Lower lobe of right lung (tissue), 2 donors: Measurements from ENCODE around the gene ZNF365. TPM values are rescaled to one million over a fixed set of nuclear protein-coding genes. Genes with fewer than 3 reads are reported as not detected.

Source experiments
- ATAC-seq, 2 donors: fragments of 200-7000 bp; cut with Tn5 transposase; one replicate each; pipeline ENCODE4 v1.9.1; 2020 to 2022; ENCODE audit warnings: mild to moderate bottlenecking in 2 of 2, moderate library complexity in 2 of 2
- DNase-seq: peaks from one replicate; pipeline ENCODE4 v3.0.0-alpha.2; 2020
- H3K27ac ChIP-seq: fragments of 200-600 bp; one replicate; pipeline ENCODE4 v1.8.0; 2022
- H3K27me3 ChIP-seq: fragments of 200-600 bp; one replicate; pipeline ENCODE4 v1.8.0; 2022; ENCODE audit warnings: low read depth
- H3K36me3 ChIP-seq: fragments of 200-600 bp; one replicate; pipeline ENCODE4 v1.8.0; 2022; ENCODE audit warnings: mild to moderate bottlenecking
- H3K4me1 ChIP-seq: fragments of 200-600 bp; one replicate; pipeline ENCODE4 v1.8.0; 2022
- H3K4me3 ChIP-seq: fragments of 200-600 bp; one replicate; pipeline ENCODE4 v1.8.0; 2022; ENCODE audit warnings: mild to moderate bottlenecking
- H3K9me3 ChIP-seq: fragments of 200-600 bp; one replicate; pipeline ENCODE4 v1.8.0; 2022
- intact Hi-C: fragments of 100-400 bp; cut with DNase I; formaldehyde crosslinking; loops from one replicate; pipeline ENCODE4 v1.11.0; 2022
- total RNA-seq: library from RNA; stranded (reverse); fragmentation: NEBNext Ultra II Directional; extraction: Animal tissue kit (Norgen Biotek cat#: 25700); gene quantifications from one replicate; pipeline ENCODE4 v1.2.1, GENCODE V29; 2021
- TF ChIP-seq, protein P1 (sequence below): fragments of 200-600 bp; IDR thresholded peaks from one replicate; pipeline ENCODE4 v1.8.0; 2022; ENCODE audit warnings: antibody characterized with exemption, mild to moderate bottlenecking
- donor health status: DM: no; HTN: yes; CAD: no; lungs with severe emphysema.

The ZNF365 gene
- total RNA-seq, 1 donor from 2014 or later: 1.2 TPM

GRCh38 chr10:62451611-62451975, 77.4 kb downstream of the ZNF365 start:
- no peak for ATAC-seq
- Histone ChIP-seq H3K4me3 (no peak overlapping the region), H3K27ac (no peak overlapping the region), H3K27me3 (no peaks in the 10 kb centered on the region), H3K36me3 (no peaks in the 10 kb centered on the region), H3K4me1 (peaks cover 14% of the 10 kb centered on the region), H3K9me3 (no peaks in the 10 kb centered on the region)
- intact Hi-C loops: no loop called here
- no peak for DNase-seq
- TF ChIP-seq, protein P1, sequence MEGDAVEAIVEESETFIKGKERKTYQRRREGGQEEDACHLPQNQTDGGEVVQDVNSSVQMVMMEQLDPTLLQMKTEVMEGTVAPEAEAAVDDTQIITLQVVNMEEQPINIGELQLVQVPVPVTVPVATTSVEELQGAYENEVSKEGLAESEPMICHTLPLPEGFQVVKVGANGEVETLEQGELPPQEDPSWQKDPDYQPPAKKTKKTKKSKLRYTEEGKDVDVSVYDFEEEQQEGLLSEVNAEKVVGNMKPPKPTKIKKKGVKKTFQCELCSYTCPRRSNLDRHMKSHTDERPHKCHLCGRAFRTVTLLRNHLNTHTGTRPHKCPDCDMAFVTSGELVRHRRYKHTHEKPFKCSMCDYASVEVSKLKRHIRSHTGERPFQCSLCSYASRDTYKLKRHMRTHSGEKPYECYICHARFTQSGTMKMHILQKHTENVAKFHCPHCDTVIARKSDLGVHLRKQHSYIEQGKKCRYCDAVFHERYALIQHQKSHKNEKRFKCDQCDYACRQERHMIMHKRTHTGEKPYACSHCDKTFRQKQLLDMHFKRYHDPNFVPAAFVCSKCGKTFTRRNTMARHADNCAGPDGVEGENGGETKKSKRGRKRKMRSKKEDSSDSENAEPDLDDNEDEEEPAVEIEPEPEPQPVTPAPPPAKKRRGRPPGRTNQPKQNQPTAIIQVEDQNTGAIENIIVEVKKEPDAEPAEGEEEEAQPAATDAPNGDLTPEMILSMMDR: no peak

Other genes with a start within 250 kb of the ZNF365 start
- 109 TPM for gene RTKN2, start 105.5 kb upstream of the ZNF365 start, total RNA-seq